Loucy (cell line): ENCODE measurements around the gene POLR3GL.

Experiments
- H2AFZ ChIP-seq: fragments of 200-600 bp; sonication (generic); 2 replicates; pipeline ENCODE4 v1.6.0; 2016; ENCODE audit warnings: antibody characterized with exemption, mild to moderate bottlenecking, low read length, moderate library complexity
- H3F3A ChIP-seq: fragments of 200-600 bp; 2 replicates; pipeline ENCODE4 v1.6.0; 2016; ENCODE audit warnings: antibody characterized with exemption, low read depth, mild to moderate bottlenecking
- H3K27me3 ChIP-seq: fragments of 200-600 bp; sonication (generic); 2 replicates; pipeline ENCODE4 v1.6.1; 2014; ENCODE audit warnings: low read length, mild to moderate bottlenecking; ENCODE audit not compliant: insufficient read depth, poor library complexity, severe bottlenecking
- H3K36me3 ChIP-seq: fragments of 200-600 bp; sonication (generic); 2 replicates; pipeline ENCODE4 v1.6.1; 2016; ENCODE audit warnings: low read length; ENCODE audit not compliant: insufficient read depth
- H3K4me1 ChIP-seq: fragments of 200-600 bp; sonication (generic); 2 replicates; pipeline ENCODE4 v1.5.1; 2014; ENCODE audit warnings: low read length, mild to moderate bottlenecking; ENCODE audit not compliant: insufficient read depth, poor library complexity, severe bottlenecking
- H3K4me2 ChIP-seq: fragments of 200-600 bp; sonication (generic); 2 replicates; pipeline ENCODE4 v1.6.0; 2014; ENCODE audit warnings: antibody characterized with exemption, low read length, low read depth, mild to moderate bottlenecking; ENCODE audit not compliant: poor library complexity, severe bottlenecking
- H3K4me3 ChIP-seq: fragments of 200-600 bp; sonication (generic); 2 replicates; pipeline ENCODE4 v1.5.1; 2014; ENCODE audit warnings: low read length, mild to moderate bottlenecking, mixed read lengths; ENCODE audit not compliant: poor library complexity, severe bottlenecking
- H3K79me2 ChIP-seq: fragments of 200-600 bp; sonication (generic); 2 replicates; pipeline ENCODE4 v1.6.1; 2014; ENCODE audit warnings: low read length; ENCODE audit not compliant: insufficient read depth
- H3K9ac ChIP-seq: fragments of 200-600 bp; sonication (generic); 2 replicates; pipeline ENCODE4 v1.6.0; 2014; ENCODE audit warnings: mild to moderate bottlenecking, low read depth, low read length, moderate library complexity; ENCODE audit not compliant: poor library complexity, severe bottlenecking
- H3K9me2 ChIP-seq: fragments of 200-600 bp; sonication (generic); replicated peaks from 2 replicates; pipeline ENCODE4 v1.6.1; 2016; ENCODE audit warnings: low read depth, low read length, mixed read lengths
- H3K9me3 ChIP-seq: fragments of 200-600 bp; sonication (generic); 2 replicates; pipeline ENCODE4 v1.6.1; 2014; ENCODE audit warnings: mild to moderate bottlenecking, antibody characterized with exemption, low read length, low read depth; ENCODE audit not compliant: insufficient read depth
- H4K20me1 ChIP-seq: fragments of 200-600 bp; sonication (generic); 2 replicates; pipeline ENCODE4 v1.6.0; 2014; ENCODE audit warnings: antibody characterized with exemption, low read length, mild to moderate bottlenecking; ENCODE audit not compliant: insufficient read depth, poor library complexity, severe bottlenecking
- EZH2phosphoT487 ChIP-seq: fragments of 200-600 bp; IDR thresholded peaks from 2 replicates; pipeline ENCODE4 v1.6.1; 2018; ENCODE audit warnings: antibody characterized with exemption, mild to moderate bottlenecking, moderate library complexity, borderline replicate concordance
- TF ChIP-seq, protein P1 (sequence below): fragments of 200-600 bp; sonication (generic); conservative IDR thresholded peaks from 2 replicates; pipeline ENCODE4 v1.5.1; 2014; ENCODE audit warnings: mild to moderate bottlenecking, antibody characterized with exemption, low read length

The POLR3GL gene

DNA sequence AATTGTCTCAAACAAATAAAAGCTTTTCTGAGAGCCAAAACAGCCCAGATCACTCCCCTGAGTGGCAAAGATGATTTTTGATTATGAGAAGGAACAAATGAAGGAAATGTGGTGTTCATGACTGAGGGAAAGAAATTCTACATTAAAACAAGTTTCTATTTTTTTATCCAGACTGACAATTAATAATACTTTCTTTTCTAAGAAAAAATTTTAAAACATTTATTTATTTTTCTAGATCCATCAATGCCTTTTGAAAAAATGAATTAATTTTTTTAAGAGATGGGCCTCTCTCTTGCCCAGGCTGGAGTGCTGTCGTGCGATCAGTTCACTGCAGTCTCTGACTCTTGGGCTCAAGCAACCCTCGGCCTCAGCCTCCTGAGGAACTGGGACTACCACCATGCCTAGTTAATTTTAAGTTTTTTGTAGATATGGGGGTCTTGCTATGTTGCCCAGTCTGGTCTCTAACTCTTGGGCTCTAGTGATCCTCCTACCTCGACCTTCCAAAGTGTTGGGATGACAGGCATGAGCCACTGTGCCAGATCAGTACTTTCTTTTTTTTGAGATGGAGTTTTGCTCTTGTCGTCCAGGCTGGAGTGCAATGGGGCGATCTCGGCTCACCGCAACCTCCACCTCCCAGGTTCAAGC is 43.1 kb downstream of the POLR3GL start:
- no peak overlapping the region for H3K4me3 ChIP-seq
- H3K36me3 ChIP-seq: no peaks in the 10 kb centered on the region
- H3K79me2 ChIP-seq: no peaks in the 10 kb centered on the region
- H3K4me1 ChIP-seq: no peaks in the 10 kb centered on the region
- peak overlapping the region; percentile 39 for H3K9ac ChIP-seq
- H3K9me2 ChIP-seq: no peaks in the 10 kb centered on the region
- no peak overlapping the region for H2AFZ ChIP-seq
- no peak overlapping the region for H3K4me2 ChIP-seq
- TF ChIP-seq, protein P1, sequence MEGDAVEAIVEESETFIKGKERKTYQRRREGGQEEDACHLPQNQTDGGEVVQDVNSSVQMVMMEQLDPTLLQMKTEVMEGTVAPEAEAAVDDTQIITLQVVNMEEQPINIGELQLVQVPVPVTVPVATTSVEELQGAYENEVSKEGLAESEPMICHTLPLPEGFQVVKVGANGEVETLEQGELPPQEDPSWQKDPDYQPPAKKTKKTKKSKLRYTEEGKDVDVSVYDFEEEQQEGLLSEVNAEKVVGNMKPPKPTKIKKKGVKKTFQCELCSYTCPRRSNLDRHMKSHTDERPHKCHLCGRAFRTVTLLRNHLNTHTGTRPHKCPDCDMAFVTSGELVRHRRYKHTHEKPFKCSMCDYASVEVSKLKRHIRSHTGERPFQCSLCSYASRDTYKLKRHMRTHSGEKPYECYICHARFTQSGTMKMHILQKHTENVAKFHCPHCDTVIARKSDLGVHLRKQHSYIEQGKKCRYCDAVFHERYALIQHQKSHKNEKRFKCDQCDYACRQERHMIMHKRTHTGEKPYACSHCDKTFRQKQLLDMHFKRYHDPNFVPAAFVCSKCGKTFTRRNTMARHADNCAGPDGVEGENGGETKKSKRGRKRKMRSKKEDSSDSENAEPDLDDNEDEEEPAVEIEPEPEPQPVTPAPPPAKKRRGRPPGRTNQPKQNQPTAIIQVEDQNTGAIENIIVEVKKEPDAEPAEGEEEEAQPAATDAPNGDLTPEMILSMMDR: no peak
- TF ChIP-seq EZH2phosphoT487: no peak
- no peaks in the 10 kb centered on the region for H4K20me1 ChIP-seq
- H3F3A ChIP-seq: no peaks in the 10 kb centered on the region
- H3K9me3 ChIP-seq: no peaks in the 10 kb centered on the region
- no peaks in the 10 kb centered on the region for H3K27me3 ChIP-seq

DNA sequence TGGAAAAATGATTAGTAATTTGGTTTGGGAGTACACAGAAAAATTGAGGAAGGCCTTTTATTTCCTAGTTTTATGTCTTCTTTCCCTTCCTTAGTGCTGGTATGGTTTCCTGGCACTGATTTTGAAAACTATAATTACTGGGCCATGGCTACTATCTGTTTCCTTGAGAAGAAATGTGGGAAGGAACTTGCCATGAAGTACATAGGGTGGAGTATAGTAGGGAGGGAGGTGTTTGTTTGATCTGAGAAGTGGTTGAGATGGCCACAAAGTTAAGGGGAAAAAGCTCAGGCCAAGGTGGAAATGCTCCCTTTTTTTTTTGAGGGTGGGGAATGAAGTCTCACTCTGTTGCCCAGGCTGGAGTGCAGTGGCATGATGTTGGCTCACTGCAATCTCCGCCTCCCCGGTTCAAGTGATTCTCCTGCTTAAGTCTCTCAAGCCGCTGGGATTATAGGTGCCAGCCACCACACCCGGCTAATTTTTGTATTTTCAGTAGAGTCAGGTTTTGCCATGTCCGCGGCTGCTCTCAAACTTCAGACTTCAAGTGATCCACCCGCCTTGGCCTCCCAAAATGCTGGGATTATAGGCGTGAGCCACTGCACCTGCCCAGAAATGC is 45.7 kb downstream of the POLR3GL start:
- H3K79me2 ChIP-seq: no peaks in the 10 kb centered on the region
- H3K9me2 ChIP-seq: no peaks in the 10 kb centered on the region
- no peaks in the 10 kb centered on the region for H3K9me3 ChIP-seq
- H3K4me3 ChIP-seq: no peak overlapping the region
- TF ChIP-seq EZH2phosphoT487: no peak
- TF ChIP-seq, protein P1: no peak
- H3K27me3 ChIP-seq: no peaks in the 10 kb centered on the region
- H3K4me2 ChIP-seq: no peak overlapping the region
- no peak overlapping the region for H3K9ac ChIP-seq
- no peaks in the 10 kb centered on the region for H4K20me1 ChIP-seq
- no peaks in the 10 kb centered on the region for H3F3A ChIP-seq
- no peak overlapping the region for H2AFZ ChIP-seq
- no peaks in the 10 kb centered on the region for H3K4me1 ChIP-seq
- no peaks in the 10 kb centered on the region for H3K36me3 ChIP-seq

DNA sequence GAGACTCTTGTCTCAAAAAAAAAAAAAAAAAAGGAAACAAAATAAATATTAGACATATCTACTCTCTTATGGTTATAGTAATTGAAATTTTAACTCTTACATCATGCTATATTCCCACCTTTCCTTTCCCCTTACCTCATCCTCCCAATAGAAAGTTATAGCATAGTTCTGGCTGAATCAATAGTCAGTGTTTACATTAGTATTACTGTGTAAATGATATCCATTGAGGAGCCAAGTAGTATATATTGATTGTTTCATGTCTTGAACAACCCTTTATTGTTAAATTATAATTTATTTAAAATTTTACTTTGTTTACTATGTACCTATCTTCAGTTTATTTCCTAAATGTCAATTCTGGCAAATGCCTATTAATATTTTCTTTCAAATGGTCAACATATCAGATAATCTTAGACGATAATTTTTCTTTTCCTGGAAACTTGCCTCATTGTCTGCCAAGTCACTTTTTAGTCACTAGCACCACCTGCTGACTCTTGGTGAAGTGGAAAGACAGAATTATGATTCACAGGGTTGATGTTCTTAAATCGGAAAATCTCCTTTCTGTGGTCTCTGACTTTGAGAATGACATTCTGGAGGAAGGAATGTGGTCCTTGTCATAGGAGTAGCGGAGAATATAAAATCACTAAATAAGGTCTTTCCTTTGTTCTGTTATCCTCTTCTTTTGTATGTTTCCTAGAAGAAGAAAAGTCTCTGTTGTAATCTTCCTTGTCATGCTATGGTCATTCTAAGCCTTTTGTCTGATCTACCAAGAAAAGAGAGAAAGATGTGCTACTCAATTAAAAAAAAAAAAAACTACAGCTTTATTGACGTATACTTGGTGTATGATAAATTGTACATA is 48.4 kb downstream of the POLR3GL start:
- Histone ChIP-seq H3K4me3 (no peak overlapping the region), H3K9me2 (no peaks in the 10 kb centered on the region), H3K9me3 (no peaks in the 10 kb centered on the region), H3K4me2 (no peak overlapping the region), H2AFZ (0 out of 2 replicates have a peak overlapping the region, but pooled peaks have one; percentile 45), H3K9ac (no peak overlapping the region), H3K4me1 (no peaks in the 10 kb centered on the region), H3F3A (no peaks in the 10 kb centered on the region), H4K20me1 (no peaks in the 10 kb centered on the region), H3K79me2 (no peaks in the 10 kb centered on the region), H3K36me3 (no peaks in the 10 kb centered on the region), H3K27me3 (no peaks in the 10 kb centered on the region)
- TF ChIP-seq, protein P1: peak; percentile 92
- TF ChIP-seq EZH2phosphoT487: no peak
